Stromal cell of bone marrow (primary cell): ENCODE data around the gene ENPEP.
"Not testable (repeated sequence)": the region's sequence is repeated elsewhere in the genome, so short reads cannot be mapped to it uniquely, and the experiment has no call there.

Experiments
- DNase-seq: peaks from one replicate; pipeline ENCODE4 v3.0.0-alpha.2; 2012; ENCODE audit warnings: low read depth

Gene ENPEP

DNA sequence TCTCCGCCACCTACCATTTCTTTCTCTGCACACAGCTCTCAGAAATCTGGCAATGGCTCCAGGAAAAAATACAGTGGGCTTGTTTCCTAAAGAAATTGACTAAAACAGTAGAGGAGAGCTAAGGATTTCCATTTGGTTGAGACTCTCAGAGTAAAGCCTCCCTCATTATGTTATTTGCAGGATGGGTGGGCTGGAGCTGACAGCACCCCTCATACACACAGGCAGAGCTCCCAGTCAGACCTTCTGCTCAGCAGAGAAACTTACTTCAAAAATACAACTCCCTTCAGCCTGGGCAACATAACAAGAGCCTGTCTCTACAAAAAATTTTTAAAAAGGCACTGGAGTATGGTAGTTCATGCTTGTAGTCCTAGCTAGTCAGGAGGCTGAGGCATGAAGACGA lies 44.9 kb downstream of the ENPEP start:
- no peak for DNase-seq

GRCh38 chr4:110526589-110526988 lies 50.6 kb downstream of the ENPEP start:
- no peak for DNase-seq

DNA sequence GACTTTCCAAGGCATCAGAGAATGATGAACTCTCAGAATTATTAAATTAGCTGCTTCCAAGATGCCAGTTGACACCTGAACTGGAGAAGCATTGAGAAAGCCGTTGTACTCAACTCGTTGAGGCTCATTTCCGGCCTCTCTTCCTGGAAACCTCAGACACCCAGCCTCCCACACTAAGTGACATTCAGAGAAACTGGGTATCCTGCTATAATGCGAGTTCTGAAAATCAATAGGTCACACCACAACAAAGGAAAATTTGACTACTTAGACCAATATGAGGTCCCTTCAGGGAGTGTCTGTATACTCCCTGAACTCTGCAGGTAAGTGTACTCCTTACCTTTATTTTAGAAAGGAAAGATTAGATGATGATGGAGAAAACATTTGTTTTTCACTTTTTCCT lies 51.2 kb downstream of the ENPEP start:
- DNase-seq: no peak

GRCh38 chr4:110532901-110533589 lies 57.1 kb downstream of the ENPEP start:
- no peak for DNase-seq

GRCh38 chr4:110533590-110533910 lies 57.6 kb downstream of the ENPEP start:
- no peak for DNase-seq

DNA sequence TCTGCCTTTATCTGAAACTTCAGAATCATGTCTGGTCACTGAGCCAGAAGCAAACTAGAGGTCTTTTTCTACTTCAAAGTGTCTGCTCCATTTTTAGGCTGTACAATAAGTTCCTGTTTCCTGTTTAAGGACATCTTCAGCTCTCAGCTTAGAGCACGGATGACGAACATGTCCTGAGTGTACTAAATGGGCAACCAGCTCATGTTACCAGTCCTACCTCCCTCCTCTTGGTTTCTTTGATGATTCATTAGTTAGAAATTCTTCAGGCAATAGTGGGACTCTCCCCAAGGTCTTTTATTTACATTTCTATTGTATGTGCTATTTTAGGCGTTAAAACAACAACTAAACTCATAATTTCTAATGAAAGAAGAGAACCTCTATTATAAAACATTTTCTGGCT lies 58.0 kb downstream of the ENPEP start:
- DNase-seq: peak; percentile 91

DNA sequence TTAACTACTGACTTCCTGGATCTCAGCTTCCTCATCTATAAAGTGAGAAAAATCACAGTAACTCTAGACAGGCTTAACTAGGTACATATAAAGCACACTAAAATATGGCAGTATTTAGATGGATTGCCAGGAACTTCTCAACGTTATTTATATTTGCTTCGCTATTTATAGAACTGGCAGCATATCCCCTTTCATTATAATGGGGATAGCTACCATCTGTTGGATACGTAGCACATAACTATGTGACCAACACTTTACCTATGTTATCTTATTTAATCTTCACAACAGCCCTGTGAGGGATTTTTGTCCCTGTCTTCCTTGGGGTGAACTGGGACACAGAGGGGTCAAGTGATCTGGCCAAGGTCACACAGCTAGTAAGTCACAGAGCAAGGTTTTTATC lies 64.6 kb downstream of the ENPEP start:
- DNase-seq: no peak

DNA sequence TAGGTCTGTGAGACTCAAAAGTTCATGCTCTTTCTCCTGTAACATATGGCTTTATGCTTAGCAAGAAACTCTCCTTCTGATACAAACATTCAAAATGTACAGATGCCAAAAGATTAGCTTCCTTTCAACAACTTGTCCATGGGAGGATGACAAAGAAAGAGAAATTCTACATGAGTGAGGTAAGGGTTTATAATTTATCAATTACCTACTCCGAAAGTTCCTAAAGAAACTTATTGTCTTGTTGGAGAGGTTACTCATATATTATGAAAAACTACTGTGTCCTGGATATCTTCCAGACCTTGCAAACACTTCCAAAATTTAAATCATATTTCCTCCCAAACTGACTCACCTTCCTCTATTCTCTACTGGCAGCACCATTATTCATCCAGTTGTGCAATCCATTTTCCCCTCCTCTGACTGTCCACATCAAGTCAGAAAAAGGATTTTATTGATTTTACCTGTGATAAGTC lies 65.1 kb downstream of the ENPEP start:
- DNase-seq: peak; percentile 69

- DNase-seq: no peak
These were observed 67.6 kb downstream of the ENPEP start for GRCh38 chr4:110543577-110543976.

DNA sequence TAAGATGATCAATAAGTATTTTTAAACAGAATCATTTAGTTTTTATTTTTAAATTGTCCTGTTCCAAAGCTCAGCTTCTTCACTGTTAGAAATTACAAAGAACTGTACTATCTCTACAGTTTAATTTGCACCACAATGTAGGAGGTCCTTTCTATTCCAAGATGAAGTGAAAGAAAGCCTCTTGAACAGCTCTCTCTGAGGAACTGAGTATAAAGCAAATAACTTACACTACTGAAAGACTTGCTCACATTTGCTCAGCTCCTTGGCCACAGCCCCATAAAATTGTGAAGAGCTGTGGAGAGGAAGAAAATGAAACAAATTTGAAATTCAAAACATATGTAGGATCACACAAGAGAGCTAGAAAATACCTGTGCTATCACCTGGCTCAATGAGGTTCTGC lies 68.6 kb downstream of the ENPEP start:
- no peak for DNase-seq

- no peak for DNase-seq
These were observed 74.3 kb downstream of the ENPEP start for GRCh38 chr4:110550260-110550659.

DNA sequence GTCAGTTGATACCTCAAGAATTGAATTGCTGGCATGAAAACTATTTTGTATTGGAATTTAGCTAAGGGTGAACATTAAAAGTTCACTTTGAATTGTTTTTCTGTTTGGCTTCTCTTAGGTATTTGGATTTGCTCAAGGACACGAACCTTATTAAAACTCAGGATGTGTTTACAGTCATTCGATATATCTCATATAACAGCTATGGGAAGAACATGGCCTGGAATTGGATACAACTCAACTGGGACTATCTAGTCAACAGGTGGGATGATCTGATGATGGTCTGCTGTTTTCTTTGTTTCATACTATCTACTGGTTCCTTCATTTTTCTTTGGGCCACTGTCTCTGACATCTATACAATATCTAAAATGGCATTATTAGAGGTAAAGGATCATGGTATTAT lies 77.2 kb downstream of the ENPEP start:
- no peak for DNase-seq

GRCh38 chr4:110567214-110567613 lies 91.3 kb downstream of the ENPEP start:
- DNase-seq: no peak

DNA sequence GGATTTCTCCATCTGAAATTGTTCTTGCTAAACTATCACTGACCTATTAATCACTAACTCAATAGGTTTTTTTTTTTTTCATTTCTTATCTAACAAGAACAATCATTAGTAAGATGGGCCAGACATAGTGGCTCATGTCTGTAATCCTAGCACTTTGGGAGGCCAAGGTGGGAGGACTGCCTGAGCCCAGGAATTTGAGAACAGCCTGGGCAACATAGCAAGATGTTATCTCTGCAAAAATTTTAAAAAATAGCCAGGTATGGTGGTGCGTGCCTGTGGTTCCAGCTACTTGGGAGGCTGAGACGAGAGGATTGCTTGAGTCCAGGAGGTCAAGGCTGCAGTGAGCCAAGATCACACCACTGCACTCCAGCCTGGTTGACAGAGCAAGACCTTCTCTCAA lies 100.7 kb downstream of the ENPEP start:
- DNase-seq: not testable (repeated sequence)

GRCh38 chr4:110586131-110586850 lies 110.3 kb downstream of the ENPEP start:
- DNase-seq: peak; percentile 61

GRCh38 chr4:110587666-110588285 lies 111.8 kb downstream of the ENPEP start:
- DNase-seq: no peak

DNA sequence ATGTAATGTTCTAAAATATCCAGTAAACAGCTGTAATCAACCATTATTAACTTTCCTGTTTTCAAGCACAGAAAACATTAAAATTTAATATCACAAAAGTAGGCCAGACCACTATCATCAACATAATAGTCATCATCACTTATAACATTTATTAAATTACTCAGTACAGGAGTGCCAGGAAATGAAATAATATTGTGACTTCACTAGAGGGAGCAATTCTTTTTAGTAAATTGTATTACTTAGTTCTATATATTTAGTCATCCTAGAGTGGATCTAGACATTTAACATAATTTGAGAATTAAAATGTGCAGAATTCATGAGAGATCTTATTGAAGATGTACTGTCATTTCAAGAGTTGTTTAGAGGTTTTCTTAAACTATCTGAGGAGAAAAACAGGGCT lies 113.3 kb downstream of the ENPEP start:
- DNase-seq: no peak

- no peak for DNase-seq
These were observed 119.6 kb downstream of the ENPEP start for GRCh38 chr4:110595583-110595982.

DNA sequence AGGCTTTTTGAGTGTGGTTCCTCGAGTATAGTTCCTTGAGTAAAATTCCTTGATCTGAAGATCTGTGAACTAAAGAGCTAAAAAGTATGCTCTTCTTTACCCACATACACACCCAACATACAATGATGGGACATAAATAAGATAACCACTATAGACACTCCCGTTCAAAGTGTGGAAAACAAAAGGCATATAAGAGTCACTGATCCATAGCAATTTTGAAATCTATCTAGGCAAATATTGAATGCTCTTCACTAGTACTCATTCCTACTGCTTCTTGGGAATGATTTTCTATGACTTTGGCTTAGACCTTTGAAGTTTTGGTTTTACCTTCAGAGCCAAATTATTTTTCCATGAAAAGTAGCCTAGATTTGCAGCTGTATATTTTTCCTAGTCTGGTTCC lies 120.5 kb downstream of the ENPEP start:
- no peak for DNase-seq

GRCh38 chr4:110597582-110597981 lies 121.6 kb downstream of the ENPEP start:
- DNase-seq: no peak

- DNase-seq: no peak
These were observed 126.1 kb downstream of the ENPEP start for GRCh38 chr4:110602061-110602460.

DNA sequence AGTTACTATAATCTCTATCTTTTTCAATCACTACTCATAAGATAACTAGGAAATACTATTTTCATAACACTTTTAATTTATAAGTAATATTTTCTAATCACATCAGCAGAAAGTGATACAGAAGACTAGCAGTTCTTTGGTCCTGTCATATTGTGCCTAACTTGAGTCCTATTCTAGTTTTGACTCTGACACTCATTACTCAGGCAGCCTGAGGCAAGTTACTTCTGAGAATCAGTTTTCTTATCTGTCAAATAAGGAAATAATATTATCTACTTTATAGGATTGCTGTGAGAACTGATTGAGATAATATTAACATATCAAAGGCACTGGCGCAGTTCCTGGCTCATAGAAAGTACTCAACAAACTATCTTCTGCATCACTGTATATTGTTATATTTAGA lies 129.1 kb downstream of the ENPEP start:
- DNase-seq: no peak

- DNase-seq: no peak
These were observed 133.2 kb downstream of the ENPEP start for GRCh38 chr4:110609044-110609750.
